GM23248 (cell line): Measurements from ENCODE around the gene SFTPB. TPM values are rescaled to one million over a fixed set of nuclear protein-coding genes. Genes with fewer than 3 reads are reported as not detected.
"Not testable (repeated sequence)": the region's sequence is repeated elsewhere in the genome, so short reads cannot be mapped to it uniquely, and the experiment has no call there.

Source experiments
- DNase-seq: peaks from one replicate; pipeline ENCODE4 v3.0.0-alpha.2; 2015
- H2AFZ ChIP-seq: fragments of 200-600 bp; sonication (generic); 2 replicates; pipeline ENCODE4 v1.6.1; 2016; ENCODE audit warnings: antibody characterized with exemption
- H3F3A ChIP-seq: fragments of 200-600 bp; sonication (generic); 2 replicates; pipeline ENCODE4 v1.6.1; 2016; ENCODE audit warnings: mild to moderate bottlenecking, antibody characterized with exemption, mixed run types; ENCODE audit not compliant: insufficient read depth
- H3K27ac ChIP-seq: fragments of 200-600 bp; sonication (generic); 2 replicates; pipeline ENCODE4 v1.5.1; 2016; ENCODE audit warnings: mild to moderate bottlenecking
- H3K27me3 ChIP-seq: fragments of 200-600 bp; sonication (generic); replicated peaks from 2 replicates; pipeline ENCODE4 v1.6.1; 2016; ENCODE audit warnings: mild to moderate bottlenecking; ENCODE audit not compliant: insufficient read depth
- H3K36me3 ChIP-seq: fragments of 200-600 bp; sonication (generic); 2 replicates; pipeline ENCODE4 v1.6.1; 2016; ENCODE audit warnings: low read depth, mild to moderate bottlenecking
- H3K4me1 ChIP-seq: fragments of 200-600 bp; sonication (generic); 2 replicates; pipeline ENCODE4 v1.6.1; 2016; ENCODE audit warnings: mild to moderate bottlenecking; ENCODE audit not compliant: insufficient read depth
- H3K4me2 ChIP-seq: fragments of 200-600 bp; sonication (generic); one replicate; pipeline ENCODE4 v1.6.1; 2016; ENCODE audit warnings: mild to moderate bottlenecking; ENCODE audit not compliant: unreplicated experiment
- H3K4me3 ChIP-seq: fragments of 200-600 bp; sonication (generic); 2 replicates; pipeline ENCODE4 v1.5.1; 2016; ENCODE audit warnings: mild to moderate bottlenecking
- H3K79me2 ChIP-seq: fragments of 200-600 bp; sonication (generic); 2 replicates; pipeline ENCODE4 v1.6.1; 2016; ENCODE audit warnings: mild to moderate bottlenecking; ENCODE audit not compliant: insufficient read depth
- H3K9ac ChIP-seq: fragments of 200-600 bp; sonication (generic); 2 replicates; pipeline ENCODE4 v1.6.1; 2016; ENCODE audit warnings: mild to moderate bottlenecking
- H3K9me2 ChIP-seq: fragments of 200-600 bp; sonication (generic); 2 replicates; pipeline ENCODE4 v1.6.1; 2016; ENCODE audit warnings: mixed run types, mild to moderate bottlenecking, moderate library complexity; ENCODE audit not compliant: insufficient read depth
- H3K9me3 ChIP-seq: fragments of 200-600 bp; sonication (generic); one replicate; pipeline ENCODE4 v1.6.1; 2017; ENCODE audit warnings: low read depth
- H4K20me1 ChIP-seq: fragments of 200-600 bp; sonication (generic); 2 replicates; pipeline ENCODE4 v1.6.0; 2016; ENCODE audit not compliant: insufficient read depth
- EZH2 ChIP-seq: fragments of 200-600 bp; sonication (generic); IDR thresholded peaks from 2 replicates; pipeline ENCODE4 v1.6.1; 2018; ENCODE audit warnings: antibody characterized with exemption, mild to moderate bottlenecking; ENCODE audit not compliant: insufficient read depth, poor library complexity, severe bottlenecking
- EZH2phosphoT487 ChIP-seq: fragments of 200-600 bp; sonication (generic); IDR thresholded peaks from 2 replicates; pipeline ENCODE4 v1.6.1; 2018; ENCODE audit warnings: antibody characterized with exemption, moderate library complexity, mild to moderate bottlenecking, low read depth; ENCODE audit not compliant: insufficient read depth
- WGBS, 2 experiments: methylation state at CpG; one replicate each; pipeline ENCODE4 v1.1.6; 2015 to 2017; ENCODE audit warnings: low lambda C conversion rate in 2 of 2, low coverage in 1 of 2; ENCODE audit errors: missing lambda C conversion rate in 2 of 2; 5-methylcytosine and 5-hydroxymethylcytosine counted together
- in situ Hi-C: fragments of 300-500 bp; cut with MboI; formaldehyde crosslinking; loops from 2 replicates; pipeline ENCODE4 v1.15.0; 2020
- polyA plus RNA-seq: library from polyadenylated mRNA; unstranded; fragments of >200 nt; fragmentation: Nextera tagmentation; extraction: Ambion mirVana; gene quantifications from 2 replicates; pipeline ENCODE4 v1.2.1, GENCODE V29; 2016
- total RNA-seq: library from RNA; depleted of rRNA; stranded (reverse); fragments of >200 nt; shearing (Covaris generic); gene quantifications from 2 replicates; pipeline ENCODE4 v1.2.3, GENCODE V29; 2014

Gene SFTPB
- total and polyA plus RNA-seq, 2 experiments from 2014 or later = not detected

DNA sequence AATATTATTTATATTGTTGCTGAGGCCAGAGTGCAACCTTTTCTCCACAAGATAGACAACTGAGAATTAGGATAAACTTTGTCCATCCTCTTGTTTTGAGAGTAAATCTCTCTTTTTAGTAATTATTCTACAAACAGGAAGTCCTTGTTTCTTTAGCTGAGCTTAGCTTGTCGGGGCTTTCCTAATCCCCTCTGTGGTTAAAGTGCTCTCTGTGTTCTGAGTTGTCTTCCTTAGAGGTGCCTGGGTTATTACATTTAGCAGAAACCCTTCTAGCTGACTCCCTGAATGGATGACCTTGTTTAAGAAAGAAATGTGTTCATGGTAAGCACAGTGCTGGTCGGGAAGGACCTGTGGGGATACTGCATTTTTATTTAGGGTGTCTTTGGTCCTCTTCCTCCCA is 39.3 kb downstream of the SFTPB start:
- no peaks in the 10 kb centered on the region for H3F3A ChIP-seq
- no peaks in the 10 kb centered on the region for H3K9me2 ChIP-seq
- TF ChIP-seq EZH2phosphoT487 (no peak), EZH2 (no peak)
- H3K79me2 ChIP-seq = peaks cover 35% of the 10 kb centered on the region
- no peaks in the 10 kb centered on the region for H3K9me3 ChIP-seq
- H3K4me1 ChIP-seq = no peaks in the 10 kb centered on the region
- in situ Hi-C loops = loop anchor here (25.0 kb wide), 1 partner anchor 459 kb away; no protein-coding TSS in a partner anchor
- H3K4me3 ChIP-seq = no peak overlapping the region
- peaks cover 91% of the 10 kb centered on the region for H3K36me3 ChIP-seq
- no peaks in the 10 kb centered on the region for H3K27me3 ChIP-seq
- H4K20me1 ChIP-seq = no peaks in the 10 kb centered on the region
- H3K4me2 ChIP-seq = no peak overlapping the region
- DNase-seq = no peak
- 96 to 97% methylated on average over 2 of the region's 2 CpGs for WGBS, 2 experiments
- no peak overlapping the region for H3K27ac ChIP-seq
- no peak overlapping the region for H3K9ac ChIP-seq
- H2AFZ ChIP-seq = no peak overlapping the region

- Histone ChIP-seq H3F3A (peaks cover 3% of the 10 kb centered on the region; the same call in 1 of the 2 replicates), H3K4me3 (no peak overlapping the region), H3K9ac (no peak overlapping the region), H3K79me2 (peaks cover 45% of the 10 kb centered on the region), H3K4me2 (no peak overlapping the region), H3K4me1 (0 out of 2 replicates have a peak, but pooled peaks cover 7% of the 10 kb centered on the region), H3K9me2 (no peaks in the 10 kb centered on the region), H3K27me3 (no peaks in the 10 kb centered on the region), H3K36me3 (peaks cover 85% of the 10 kb centered on the region), H4K20me1 (no peaks in the 10 kb centered on the region), H3K9me3 (no peaks in the 10 kb centered on the region), H3K27ac (no peak overlapping the region), H2AFZ (no peak overlapping the region)
- no peak for DNase-seq
- in situ Hi-C loops = no loop called here
- TF ChIP-seq EZH2phosphoT487 (no peak), EZH2 (no peak)
- WGBS, 2 experiments = 89 to 92% methylated on average over 5 of the region's 5 CpGs
These were observed 44.0 kb downstream of the SFTPB start for GRCh38 chr2:85623991-85624390.

GRCh38 chr2:85621338-85621737 is 46.7 kb downstream of the SFTPB start:
- DNase-seq = no peak
- Histone ChIP-seq H2AFZ (no peak overlapping the region), H3K27me3 (no peaks in the 10 kb centered on the region), H3K4me1 (peaks cover 18% of the 10 kb centered on the region), H3K9ac (no peak overlapping the region), H3K4me3 (no peak overlapping the region), H3K27ac (no peak overlapping the region), H3K79me2 (peaks cover 72% of the 10 kb centered on the region), H3K9me2 (no peaks in the 10 kb centered on the region), H3K36me3 (peaks cover 60% of the 10 kb centered on the region), H3F3A (peaks cover 3% of the 10 kb centered on the region; the same call in 1 of the 2 replicates), H3K9me3 (no peaks in the 10 kb centered on the region), H3K4me2 (no peak overlapping the region), H4K20me1 (no peaks in the 10 kb centered on the region)
- WGBS, 2 experiments = 91 to 97% methylated on average over 1 of the region's 1 CpG
- TF ChIP-seq EZH2 (no peak), EZH2phosphoT487 (no peak)
- in situ Hi-C loops = no loop called here

GRCh38 chr2:85619617-85620016 is 48.4 kb downstream of the SFTPB start:
- Histone ChIP-seq H3K36me3 (peaks cover 44% of the 10 kb centered on the region), H3K4me2 (no peak overlapping the region), H3K4me3 (no peak overlapping the region), H4K20me1 (no peaks in the 10 kb centered on the region), H2AFZ (no peak overlapping the region), H3F3A (peaks cover 3% of the 10 kb centered on the region; the same call in 1 of the 2 replicates), H3K9me2 (no peaks in the 10 kb centered on the region), H3K79me2 (peaks cover 75% of the 10 kb centered on the region), H3K4me1 (peaks cover 18% of the 10 kb centered on the region), H3K9me3 (no peaks in the 10 kb centered on the region), H3K9ac (peak overlapping the region; percentile 15; the same call in 1 of the 2 replicates), H3K27ac (no peak overlapping the region), H3K27me3 (no peaks in the 10 kb centered on the region)
- in situ Hi-C loops = no loop called here
- DNase-seq = peak; percentile 33
- WGBS, 2 experiments = 85 to 90% methylated on average over 6 of the region's 6 CpGs
- no peak for TF ChIP-seq EZH2phosphoT487
- no peak for TF ChIP-seq EZH2

- Histone ChIP-seq H3K4me1 (peaks cover 18% of the 10 kb centered on the region), H3K4me3 (peak overlapping the region; percentile 80), H3K36me3 (peaks cover 28% of the 10 kb centered on the region), H3K9ac (peak overlapping the region; percentile 96), H3K4me2 (peak overlapping the region; percentile 91), H3F3A (peaks cover 10% of the 10 kb centered on the region; the same call in 1 of the 2 replicates), H3K79me2 (peaks cover 72% of the 10 kb centered on the region)
- H3K9me3 ChIP-seq, H3K9me2 ChIP-seq, H3K27me3 ChIP-seq, H2AFZ ChIP-seq, DNase-seq, H3K27ac ChIP-seq, H4K20me1 ChIP-seq, in situ Hi-C loops: not testable (repeated sequence)
- WGBS, 2 experiments = 86 to 89% methylated on average over 5 of the region's 5 CpGs
These were observed 50.3 kb downstream of the SFTPB start for GRCh38 chr2:85617723-85618122.
